Measurements from ENCODE around the gene NOVA1.

Gene NOVA1

GRCh38 chr14:26448181-26448855 lies 149.5 kb downstream of the NOVA1 start:
- DNase-seq (ENCODE audit: low spot score): no peak

GRCh38 chr14:26444822-26445221 lies 153.0 kb downstream of the NOVA1 start:
- no peak for DNase-seq (ENCODE audit: low spot score)

GRCh38 chr14:26443654-26444053 lies 154.2 kb downstream of the NOVA1 start:
- DNase-seq (ENCODE audit: low spot score): no peak

- no peak for DNase-seq (ENCODE audit: low spot score)
Observed at GRCh38 chr14:26429205-26429604, 168.6 kb downstream of the NOVA1 start.

GRCh38 chr14:26427097-26427496 lies 170.7 kb downstream of the NOVA1 start:
- DNase-seq (ENCODE audit: low spot score): no peak

- DNase-seq (ENCODE audit: low spot score): no peak
Observed at GRCh38 chr14:26424537-26424936, 173.3 kb downstream of the NOVA1 start.

GRCh38 chr14:26415618-26416123 lies 182.2 kb downstream of the NOVA1 start:
- DNase-seq (ENCODE audit: low spot score): no peak

GRCh38 chr14:26414926-26415325 lies 182.9 kb downstream of the NOVA1 start:
- no peak for DNase-seq (ENCODE audit: low spot score)

GRCh38 chr14:26414103-26414502 lies 183.7 kb downstream of the NOVA1 start:
- DNase-seq (ENCODE audit: low spot score): no peak

- DNase-seq (ENCODE audit: low spot score): no peak
Observed at GRCh38 chr14:26412421-26412820, 185.4 kb downstream of the NOVA1 start.

GRCh38 chr14:26410189-26410685 lies 187.6 kb downstream of the NOVA1 start:
- DNase-seq (ENCODE audit: low spot score): no peak

GRCh38 chr14:26404927-26405326 lies 192.9 kb downstream of the NOVA1 start:
- no peak for DNase-seq (ENCODE audit: low spot score)

- DNase-seq (ENCODE audit: low spot score): no peak
Observed at GRCh38 chr14:26403760-26404159, 194.1 kb downstream of the NOVA1 start.

GRCh38 chr14:26402126-26402525 lies 195.7 kb downstream of the NOVA1 start:
- DNase-seq (ENCODE audit: low spot score): no peak

GRCh38 chr14:26401179-26401968 lies 196.5 kb downstream of the NOVA1 start:
- DNase-seq (ENCODE audit: low spot score): no peak

GRCh38 chr14:26400373-26400772 lies 197.5 kb downstream of the NOVA1 start:
- no peak for DNase-seq (ENCODE audit: low spot score)

- DNase-seq (ENCODE audit: low spot score): no peak
Observed at GRCh38 chr14:26398616-26399015, 199.2 kb downstream of the NOVA1 start.
